CD14-positive monocyte (primary cell): ENCODE measurements around the gene PSTPIP1. TPM values are rescaled to one million over a fixed set of nuclear protein-coding genes. Genes with fewer than 3 reads are reported as not detected.

Experiments
- DNase-seq, 3 donors: peaks; one replicate each; pipeline ENCODE4 v3.0.0-alpha.2; 2011 to 2022
- H2AFZ ChIP-seq: 2 replicates; pipeline ENCODE4 v1.6.0; 2012; ENCODE audit warnings: mild to moderate bottlenecking, low read depth, low read length, inconsistent platforms; ENCODE audit not compliant: insufficient read depth, poor library complexity, severe bottlenecking
- H3K27ac ChIP-seq, 2 donors: 1 replicate in 1 of 2; 2 replicates in 1 of 2; pipeline ENCODE4 v1.5.1; 2012 to 2013; ENCODE audit warnings: low read length in 2 of 2, control low read depth in 1 of 2, inconsistent platforms in 1 of 2, low read depth in 1 of 2, mild to moderate bottlenecking in 1 of 2
- H3K27me3 ChIP-seq, 2 donors: one replicate each; pipeline versions ENCODE4 v1.6.0 to v1.6.1; 2011 to 2013; ENCODE audit warnings: low read length in 2 of 2; ENCODE audit not compliant: control insufficient read depth in 2 of 2, insufficient read depth in 2 of 2
- H3K36me3 ChIP-seq, 2 donors: replicated peaks in 1 of 2; 1 replicate in 1 of 2; 2 replicates in 1 of 2; pipeline versions ENCODE4 v1.5.1 to v1.6.1; 2012 to 2013; ENCODE audit warnings: low read length in 2 of 2, control low read depth in 1 of 2, inconsistent platforms in 1 of 2, mild to moderate bottlenecking in 1 of 2; ENCODE audit not compliant: insufficient read depth in 2 of 2, control insufficient read depth in 1 of 2
- H3K4me1 ChIP-seq, 2 donors: 1 replicate in 1 of 2; 2 replicates in 1 of 2; pipeline versions ENCODE4 v1.5.1 to v1.6.1; 2012 to 2013; ENCODE audit warnings: low read length in 2 of 2, control low read depth in 1 of 2, inconsistent platforms in 1 of 2, mild to moderate bottlenecking in 1 of 2, moderate library complexity in 1 of 2; ENCODE audit not compliant: insufficient read depth in 2 of 2, control insufficient read depth in 1 of 2
- H3K4me2 ChIP-seq: replicated peaks from 2 replicates; pipeline ENCODE3; 2012; ENCODE audit warnings: low read length, moderate library complexity, mild to moderate bottlenecking; ENCODE audit not compliant: poor library complexity, severe bottlenecking; ENCODE audit errors: extremely low read depth
- H3K4me3 ChIP-seq, 3 experiments: fragments of 200-600 bp in 1 of 3; sonication (generic) in 1 of 3; replicated peaks in 1 of 3; 1 replicate in 2 of 3; 2 replicates in 1 of 3; pipeline ENCODE4 v1.5.1; 2011 to 2013; ENCODE audit warnings: low read length in 3 of 3, mild to moderate bottlenecking in 3 of 3, control low read depth in 2 of 3, low read depth in 2 of 3, inconsistent platforms in 1 of 3, moderate library complexity in 1 of 3
- H3K79me2 ChIP-seq: 2 replicates; pipeline ENCODE4 v1.6.0; 2012; ENCODE audit warnings: mild to moderate bottlenecking, control low read depth, inconsistent platforms, low read length, moderate library complexity; ENCODE audit not compliant: insufficient read depth
- H3K9ac ChIP-seq: 2 replicates; pipeline ENCODE4 v1.6.0; 2017; ENCODE audit warnings: low read length, mild to moderate bottlenecking; ENCODE audit not compliant: insufficient read depth, poor library complexity, severe bottlenecking
- H3K9me3 ChIP-seq, 2 donors: replicated peaks in 1 of 2; 1 replicate in 1 of 2; 2 replicates in 1 of 2; pipeline versions ENCODE4 v1.5.1 to v1.6.1; 2012 to 2013; ENCODE audit warnings: low read length in 2 of 2, control low read depth in 1 of 2; ENCODE audit not compliant: control insufficient read depth in 1 of 2, insufficient read depth in 1 of 2
- H4K20me1 ChIP-seq: 2 replicates; pipeline ENCODE4 v1.6.0; 2012; ENCODE audit warnings: mild to moderate bottlenecking, low read length, control low read depth, moderate library complexity; ENCODE audit not compliant: insufficient read depth
- H3K27ac Mint-ChIP-seq, 7 donors: one replicate each; pipeline ENCODE4 v1.8.0; 2020; ENCODE audit warnings: mild to moderate bottlenecking in 7 of 7, mixed read lengths in 7 of 7, moderate library complexity in 6 of 7, inconsistent platforms in 2 of 7
- H3K27me3 Mint-ChIP-seq, 3 donors: one replicate each; pipeline ENCODE4 v1.8.0; 2021 to 2022; ENCODE audit warnings: low read depth in 3 of 3, mild to moderate bottlenecking in 3 of 3, mixed read lengths in 3 of 3, moderate library complexity in 3 of 3, inconsistent platforms in 1 of 3
- H3K36me3 Mint-ChIP-seq, 2 donors: one replicate each; pipeline ENCODE4 v1.8.0; 2020; ENCODE audit warnings: mixed read lengths in 2 of 2, inconsistent platforms in 1 of 2, mild to moderate bottlenecking in 1 of 2
- H3K4me1 Mint-ChIP-seq: one replicate; pipeline ENCODE4 v1.8.0; 2020; ENCODE audit warnings: mild to moderate bottlenecking, mixed read lengths
- H3K4me3 Mint-ChIP-seq, 2 donors: one replicate each; pipeline ENCODE4 v1.8.0; 2020; ENCODE audit warnings: mild to moderate bottlenecking in 2 of 2, mixed read lengths in 2 of 2, moderate library complexity in 1 of 2
- H3K9me3 Mint-ChIP-seq, 7 donors: one replicate each; pipeline ENCODE4 v1.8.0; 2020 to 2022; ENCODE audit warnings: mixed read lengths in 7 of 7, mild to moderate bottlenecking in 6 of 7, moderate library complexity in 6 of 7, inconsistent platforms in 2 of 7
- WGBS: methylation state at CpG from one replicate; pipeline ENCODE4 v1.1.5; 2013; ENCODE audit warnings: missing lambda C conversion rate; ENCODE audit not compliant: insufficient coverage; 5-methylcytosine and 5-hydroxymethylcytosine counted together
- intact Hi-C, 2 donors: fragments of 100-400 bp; cut with micrococcal nuclease; formaldehyde crosslinking; loops; one replicate each; pipeline versions ENCODE4 v1.15.0 to v1.15.1; 2023
- polyA plus RNA-seq, 3 donors: library from polyadenylated mRNA; depleted of rRNA in 1 of 3; unstranded in 2 of 3; stranded (reverse) in 1 of 3; fragments of 300-500 nt in 2 of 3; fragments of >200 nt in 1 of 3; fragmentation: Illumina TruSeq in 2 of 3; gene quantifications; 1 replicate in 2 of 3; 2 replicates in 1 of 3; pipeline ENCODE4 v1.2.3, GENCODE V29; 2012 to 2021
- TF ChIP-seq, protein P1 (sequence below): fragments of 200-600 bp; IDR thresholded peaks from one replicate; pipeline ENCODE4 v1.8.0; 2022; ENCODE audit warnings: antibody characterized with exemption, mild to moderate bottlenecking

Gene PSTPIP1
- polyA plus RNA-seq, 3 donors, result 85.9 to 183 (median 86.8) TPM

DNA sequence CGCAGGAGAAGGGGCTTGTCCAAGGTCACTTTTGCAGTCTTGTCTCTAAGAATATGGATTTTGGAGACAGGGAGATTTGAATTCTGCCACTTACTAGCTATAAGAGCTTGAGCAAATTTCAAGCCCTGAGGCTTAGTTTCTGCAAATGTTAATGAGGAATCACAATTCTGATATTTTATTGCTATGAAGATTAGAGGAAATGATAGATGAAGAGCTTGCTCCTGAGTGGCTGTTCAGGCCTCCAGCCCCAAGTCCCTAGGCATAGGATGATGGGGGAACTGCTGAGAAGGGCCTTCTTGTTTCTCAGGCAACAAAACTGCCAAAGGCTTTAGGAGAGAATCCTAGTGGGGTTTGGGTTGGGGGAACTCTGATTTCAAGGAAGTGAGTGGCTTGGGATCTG lies 18.8 kb upstream of the PSTPIP1 start:
- Histone ChIP-seq H3K9ac (no peak overlapping the region), H3K27me3 (no peaks in the 10 kb centered on the region), H3K4me3 (no peak overlapping the region), H3K79me2 (peaks cover 4% of the 10 kb centered on the region), H3K9me3 (no peaks in the 10 kb centered on the region), H3K4me1 (peaks cover 23 to 24% of the 10 kb centered on the region in 2 donors), H3K27ac (peak overlapping the region in 1 of 2 donors; percentile 63), H2AFZ (no peak overlapping the region), H3K36me3 (no peaks in the 10 kb centered on the region), H4K20me1 (peaks cover 4% of the 10 kb centered on the region), H3K4me2 (peak overlapping the region; percentile 58)
- intact Hi-C loops, result no loop called here
- H3K9me3 Mint-ChIP-seq, result peaks cover 0 to 2% (median 0%) of the 10 kb centered on the region in 7 donors
- peak overlapping the region in 6 of 7 donors; percentile 82 to 90 (median 86) for H3K27ac Mint-ChIP-seq
- peak overlapping the region in 1 of 2 donors; percentile 67 for H3K4me3 Mint-ChIP-seq
- peaks cover 0 to 2% of the 10 kb centered on the region in 2 donors for H3K36me3 Mint-ChIP-seq
- TF ChIP-seq, protein P1, sequence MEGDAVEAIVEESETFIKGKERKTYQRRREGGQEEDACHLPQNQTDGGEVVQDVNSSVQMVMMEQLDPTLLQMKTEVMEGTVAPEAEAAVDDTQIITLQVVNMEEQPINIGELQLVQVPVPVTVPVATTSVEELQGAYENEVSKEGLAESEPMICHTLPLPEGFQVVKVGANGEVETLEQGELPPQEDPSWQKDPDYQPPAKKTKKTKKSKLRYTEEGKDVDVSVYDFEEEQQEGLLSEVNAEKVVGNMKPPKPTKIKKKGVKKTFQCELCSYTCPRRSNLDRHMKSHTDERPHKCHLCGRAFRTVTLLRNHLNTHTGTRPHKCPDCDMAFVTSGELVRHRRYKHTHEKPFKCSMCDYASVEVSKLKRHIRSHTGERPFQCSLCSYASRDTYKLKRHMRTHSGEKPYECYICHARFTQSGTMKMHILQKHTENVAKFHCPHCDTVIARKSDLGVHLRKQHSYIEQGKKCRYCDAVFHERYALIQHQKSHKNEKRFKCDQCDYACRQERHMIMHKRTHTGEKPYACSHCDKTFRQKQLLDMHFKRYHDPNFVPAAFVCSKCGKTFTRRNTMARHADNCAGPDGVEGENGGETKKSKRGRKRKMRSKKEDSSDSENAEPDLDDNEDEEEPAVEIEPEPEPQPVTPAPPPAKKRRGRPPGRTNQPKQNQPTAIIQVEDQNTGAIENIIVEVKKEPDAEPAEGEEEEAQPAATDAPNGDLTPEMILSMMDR, result no peak
- H3K4me1 Mint-ChIP-seq, result peaks cover 21% of the 10 kb centered on the region
- DNase-seq, result no peak
- peaks cover 0 to 2% (median 1%) of the 10 kb centered on the region in 3 donors for H3K27me3 Mint-ChIP-seq
- 100% methylated on average over 1 of the region's 1 CpG for WGBS

- H3K79me2 ChIP-seq, result peaks cover 4% of the 10 kb centered on the region
- peak overlapping the region in 1 of 2 donors; percentile 63 for H3K27ac ChIP-seq
- no peaks in the 10 kb centered on the region for H3K36me3 ChIP-seq
- TF ChIP-seq, protein P1, result no peak
- Mint-ChIP-seq H3K27ac (peak overlapping the region in 6 of 7 donors; percentile 82 to 90 (median 86)), H3K9me3 (peaks cover 0 to 2% (median 0%) of the 10 kb centered on the region in 7 donors), H3K4me3 (peak overlapping the region in 1 of 2 donors; percentile 67), H3K4me1 (peaks cover 23% of the 10 kb centered on the region), H3K27me3 (peaks cover 0 to 2% (median 0%) of the 10 kb centered on the region in 3 donors), H3K36me3 (peaks cover 0 to 2% of the 10 kb centered on the region in 2 donors)
- H2AFZ ChIP-seq, result no peak overlapping the region
- intact Hi-C loops, result no loop called here
- no peak overlapping the region for H3K9ac ChIP-seq
- H4K20me1 ChIP-seq, result peaks cover 4% of the 10 kb centered on the region
- H3K27me3 ChIP-seq, result no peaks in the 10 kb centered on the region
- H3K9me3 ChIP-seq, result no peaks in the 10 kb centered on the region
- H3K4me2 ChIP-seq, result peak overlapping the region; percentile 58
- no peak overlapping the region for H3K4me3 ChIP-seq
- peak; percentile 73 to 83 (median 78) for DNase-seq
- 75% methylated on average over 1 of the region's 5 CpGs for WGBS
- H3K4me1 ChIP-seq, result peaks cover 25 to 26% of the 10 kb centered on the region in 2 donors
Observed at GRCh38 chr15:76976572-76977270, 18.2 kb upstream of the PSTPIP1 start.
